ENCODE results near the gene USP14. TPM values are rescaled to one million over a fixed set of nuclear protein-coding genes. Genes with fewer than 3 reads are reported as not detected.
"Not testable (repeated sequence)": the region's sequence is repeated elsewhere in the genome, so short reads cannot be mapped to it uniquely, and the experiment has no call there.

Gene USP14
- 10 to 100 TPM; 31.4 to 57.5 (median 39.5) TPM for total RNA-seq

DNA sequence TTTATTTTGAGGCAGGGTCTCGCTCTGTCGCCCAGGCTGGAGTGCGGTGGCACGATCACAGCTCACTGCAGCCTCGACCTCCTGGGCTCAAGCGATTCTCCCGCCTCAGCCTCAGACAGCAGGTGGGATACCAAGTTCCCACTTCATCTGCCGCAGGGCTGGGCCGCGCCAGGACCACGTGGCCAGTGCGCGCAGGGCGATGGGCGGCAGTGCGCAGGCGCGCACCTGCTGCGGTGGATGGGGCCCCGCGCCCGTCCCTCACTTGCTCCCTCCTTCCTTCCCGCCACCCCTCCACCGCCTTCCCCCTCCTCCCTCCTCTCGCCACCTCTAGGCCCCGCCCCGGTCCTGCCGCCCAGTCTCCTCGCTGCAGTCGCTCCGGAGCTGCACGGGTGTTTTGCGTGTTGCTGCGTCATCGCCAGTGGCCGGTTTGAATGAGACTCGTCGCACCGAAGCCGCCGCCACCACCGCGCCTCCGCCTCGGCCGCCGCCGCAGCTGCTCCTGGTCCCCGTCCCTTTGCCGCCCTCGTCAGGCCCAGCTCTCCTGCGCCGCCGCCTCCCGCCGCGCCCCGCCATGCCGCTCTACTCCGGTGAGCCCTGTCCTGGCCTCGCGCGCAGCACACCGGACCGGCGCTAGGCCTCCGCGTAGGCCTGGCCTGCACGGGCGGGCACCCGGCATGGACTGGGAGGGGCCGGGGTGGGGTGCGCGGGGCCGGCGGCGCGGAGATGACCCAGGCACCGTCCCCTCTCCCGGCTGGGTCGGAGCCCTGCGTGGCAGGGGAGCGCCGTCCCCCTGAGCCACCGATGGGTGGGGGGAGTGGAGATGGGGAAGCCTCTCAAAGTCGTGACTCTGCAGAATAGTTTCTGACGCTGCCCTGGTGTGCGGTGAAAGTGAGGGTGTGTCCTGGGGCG lies at the start of gene USP14:
USP14 (plus strand) TSS at position 430 of the 909 bp plus-strand sequence; CDS start at position 572, 142 bp downstream.
- peak; percentile 78 for DNase-seq (ENCODE audit: low spot score)
- peak; percentile 99 for ATAC-seq (ENCODE audit: low FRiP score)
- no peak for TF ChIP-seq CTCF (IDR thresholded peaks at IDR 0.05)

GRCh38 chr18:108665-109063 lies 49.7 kb upstream of the USP14 start:
- ATAC-seq (ENCODE audit: low FRiP score), result peak; percentile 31
- not testable (repeated sequence) for DNase-seq (ENCODE audit: low spot score)

DNA sequence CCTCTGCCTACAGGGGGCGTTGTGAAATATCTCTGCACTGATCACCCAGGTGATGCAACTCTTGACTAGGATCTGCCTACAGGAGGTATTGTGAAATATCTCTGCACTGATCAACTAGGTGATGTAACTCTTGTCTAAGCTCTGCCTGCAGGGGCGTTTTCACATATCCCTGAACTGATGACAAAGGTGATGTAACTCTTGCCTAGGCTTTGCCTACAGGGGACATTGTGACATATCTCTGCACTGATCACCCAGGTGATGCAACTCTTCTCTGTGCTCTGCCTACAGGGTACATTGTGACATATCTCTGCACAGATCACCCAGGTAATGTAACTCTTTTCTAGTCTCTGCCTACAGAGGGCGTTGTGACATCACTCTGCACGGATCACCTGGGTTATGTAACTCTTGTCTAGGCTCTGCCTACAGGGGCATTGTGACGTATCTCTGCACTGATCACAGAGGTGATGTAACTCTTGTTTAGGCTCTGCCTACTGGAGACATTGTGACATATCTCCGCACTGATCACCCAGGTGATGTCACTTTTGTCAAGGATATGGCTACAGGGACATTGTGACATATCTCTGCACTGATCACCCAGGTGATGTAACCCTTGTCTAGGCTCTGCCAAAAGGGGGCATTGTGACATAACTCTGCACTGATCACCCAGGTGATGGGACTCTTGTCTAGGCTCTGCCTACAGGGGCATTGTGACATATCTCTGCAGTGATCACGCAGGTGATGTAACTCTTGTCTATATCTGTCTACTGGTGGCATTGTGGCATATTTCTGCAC lies 49.0 kb upstream of the USP14 start:
- not testable (repeated sequence) for DNase-seq (ENCODE audit: low spot score)
- peak; percentile 66 for ATAC-seq (ENCODE audit: low FRiP score)

DNA sequence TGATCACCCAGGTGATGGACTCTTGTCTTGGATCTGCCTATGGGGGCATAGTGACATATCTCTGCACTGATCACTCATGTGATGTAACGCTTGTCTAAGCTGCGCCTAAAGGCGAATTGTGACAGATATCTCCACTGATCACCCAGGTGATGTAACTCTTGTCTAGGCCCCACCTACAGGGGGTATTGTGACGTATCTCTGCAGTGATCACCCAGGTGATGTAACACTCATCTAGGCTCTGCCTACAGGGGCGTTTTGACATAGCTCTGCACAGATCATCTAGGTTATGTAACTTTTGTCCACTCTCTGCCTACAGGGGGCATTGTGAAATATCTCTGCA lies 48.5 kb upstream of the USP14 start:
- not testable (repeated sequence) for ATAC-seq (ENCODE audit: low FRiP score); DNase-seq (ENCODE audit: low spot score)

DNA sequence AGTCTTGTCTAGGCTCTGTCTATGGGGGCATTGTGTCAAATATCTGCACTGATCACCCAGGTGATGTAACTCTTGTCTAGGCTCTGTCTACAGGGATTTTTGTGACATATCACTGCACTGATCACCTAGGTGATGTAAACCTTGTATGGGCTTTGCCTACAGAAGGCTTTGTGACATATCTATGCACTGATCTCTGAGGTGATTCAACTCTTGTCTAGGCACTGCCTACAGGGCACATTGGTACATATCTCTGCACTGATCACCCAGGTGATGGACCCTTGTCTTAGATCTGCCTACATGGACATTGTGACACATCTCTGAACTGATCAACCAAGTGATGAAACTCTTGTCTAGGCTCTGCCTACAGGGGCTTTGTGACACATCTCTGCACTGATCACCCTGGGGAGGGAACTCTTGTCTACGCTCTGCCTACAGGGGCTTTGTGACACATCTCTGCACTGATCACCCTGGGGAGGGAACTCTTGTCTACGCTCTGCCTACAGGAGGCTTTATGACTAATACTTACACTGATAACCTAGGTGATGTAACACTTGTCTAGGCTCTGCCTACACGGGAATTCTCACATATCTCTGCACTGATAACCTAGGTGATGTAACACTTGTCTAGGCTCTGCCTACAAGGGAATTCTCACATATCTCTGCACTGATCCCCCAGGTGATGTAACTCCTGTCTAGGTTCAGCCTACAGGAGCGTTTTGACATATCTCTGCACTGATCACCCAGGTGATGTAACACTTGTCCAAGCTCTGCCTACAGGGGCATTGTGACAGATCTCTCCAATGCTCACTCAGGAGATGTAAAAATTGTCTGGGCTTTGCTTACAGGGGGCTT lies 47.8 kb upstream of the USP14 start:
- ATAC-seq (ENCODE audit: low FRiP score), result peak; percentile 18
- not testable (repeated sequence) for DNase-seq (ENCODE audit: low spot score)

DNA sequence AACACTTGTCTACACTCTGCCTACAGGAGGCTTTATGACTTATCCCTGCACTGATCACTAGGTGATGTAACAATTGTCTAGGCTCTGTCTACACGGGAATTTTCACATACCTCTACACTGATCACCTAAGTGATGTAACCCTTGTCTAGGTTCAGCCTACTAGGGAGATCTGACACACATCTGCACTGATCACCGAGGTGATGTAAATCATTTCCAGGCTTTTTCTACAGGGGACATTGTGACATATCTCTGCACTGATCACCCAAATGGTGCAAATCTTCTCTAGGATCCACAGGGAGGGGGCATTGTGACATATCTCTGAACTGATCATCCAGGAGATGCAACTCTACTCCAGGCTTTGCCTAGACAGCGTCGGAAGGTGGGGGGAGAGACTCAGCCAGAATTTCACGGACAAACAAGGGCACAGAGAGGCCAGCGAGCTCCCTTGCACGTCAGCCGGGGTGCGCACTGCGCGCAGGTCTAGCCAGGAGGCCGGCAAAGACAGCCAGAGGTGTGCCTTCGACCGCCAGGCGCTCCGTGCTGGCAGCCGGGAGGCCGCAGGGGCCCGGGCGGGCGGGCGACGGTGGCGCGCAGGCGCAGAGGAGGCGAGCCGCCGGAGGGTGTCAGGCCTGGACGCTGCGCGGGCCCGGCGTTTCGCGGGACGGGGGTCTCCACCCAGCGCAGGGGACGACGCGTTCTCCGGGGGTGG lies 46.9 kb upstream of the USP14 start:
- ATAC-seq (ENCODE audit: low FRiP score), result no peak
- no peak for TF ChIP-seq CTCF (IDR thresholded peaks at IDR 0.05)
- DNase-seq (ENCODE audit: low spot score), result no peak

DNA sequence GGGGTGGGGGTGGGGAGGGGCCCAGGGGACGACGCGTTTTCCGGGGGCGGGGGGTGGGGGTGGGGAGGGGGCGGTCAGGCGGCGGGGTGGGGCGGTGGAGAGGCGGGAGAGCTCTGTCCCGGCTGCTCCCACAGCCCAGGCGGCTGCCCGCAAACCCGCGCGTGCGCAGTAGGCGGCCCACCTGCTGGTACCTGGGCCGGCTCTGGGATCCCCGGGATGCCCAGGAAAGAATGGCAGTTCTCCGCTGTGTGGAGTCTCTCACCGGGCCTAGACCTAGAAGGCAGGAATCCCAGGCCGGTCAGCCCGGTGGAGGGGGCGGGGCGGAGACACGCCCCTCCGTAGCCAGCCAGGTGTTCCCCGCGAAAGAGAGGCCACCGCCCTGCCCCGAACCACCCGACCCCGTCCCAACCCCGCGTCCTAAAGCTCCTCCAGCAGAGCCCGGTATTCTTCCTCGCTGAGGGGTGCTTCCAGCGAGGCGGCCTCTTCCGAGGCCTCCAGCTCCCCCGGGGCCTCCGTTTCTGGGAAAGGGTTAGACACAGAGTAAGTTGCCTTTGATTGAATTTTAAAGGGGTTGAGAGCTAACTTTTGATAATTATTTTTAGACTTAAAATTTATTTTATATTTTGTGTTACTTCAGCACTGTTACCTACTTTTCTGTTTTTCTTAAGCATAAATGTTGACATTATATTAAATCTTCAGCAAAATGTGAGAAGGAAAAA lies 46.2 kb upstream of the USP14 start:
- ATAC-seq (ENCODE audit: low FRiP score); DNase-seq (ENCODE audit: low spot score): not testable (repeated sequence)

- not testable (repeated sequence) for ATAC-seq (ENCODE audit: low FRiP score); DNase-seq (ENCODE audit: low spot score)
Observed at GRCh38 chr18:120539-121260, 37.7 kb upstream of the USP14 start.

- no peak for ATAC-seq (ENCODE audit: low FRiP score)
Observed at GRCh38 chr18:135045-135444, 23.3 kb upstream of the USP14 start.

More at GRCh38 chr18:135045-135444, 23.3 kb upstream of the USP14 start:
- DNase-seq (ENCODE audit: low spot score), result no peak
- TF ChIP-seq CTCF (IDR thresholded peaks at IDR 0.05), result no peak
